Astrocyte (in vitro differentiated cells and primary cell): Measurements from ENCODE around the gene NINJ1. TPM values are rescaled to one million over a fixed set of nuclear protein-coding genes. Genes with fewer than 3 reads are reported as not detected.
"Not testable (repeated sequence)": the region's sequence is repeated elsewhere in the genome, so short reads cannot be mapped to it uniquely, and the experiment has no call there.

Experiments used
- DNase-seq: peaks from one replicate; pipeline ENCODE4 v3.0.0-alpha.2; 2010; ENCODE audit warnings: low read depth
- FAIRE-seq: peaks from 2 replicates; lab custom pipeline; 2011; peaks lifted over from hg19 to GRCh38; lab: Jason Lieb, UNC
- H2AFZ ChIP-seq: 2 replicates; pipeline ENCODE4 v1.6.0; 2012; ENCODE audit warnings: low read depth, low read length, inconsistent platforms
- H3K27ac ChIP-seq: 2 replicates; pipeline ENCODE4 v1.5.1; 2011; ENCODE audit warnings: low read depth, low read length, inconsistent platforms
- H3K27me3 ChIP-seq: 2 replicates; pipeline ENCODE4 v1.6.0; 2011; ENCODE audit warnings: low read length, inconsistent platforms; ENCODE audit not compliant: insufficient read depth
- H3K36me3 ChIP-seq: 2 replicates; pipeline ENCODE4 v1.5.1; 2011; ENCODE audit warnings: low read length, inconsistent platforms; ENCODE audit not compliant: insufficient read depth
- H3K4me1 ChIP-seq: 2 replicates; pipeline ENCODE4 v1.5.1; 2011; ENCODE audit warnings: low read length, inconsistent platforms; ENCODE audit not compliant: insufficient read depth
- H3K4me2 ChIP-seq: 2 replicates; pipeline ENCODE4 v1.6.0; 2012; ENCODE audit warnings: low read length, inconsistent platforms
- H3K4me3 ChIP-seq: 2 replicates; pipeline ENCODE4 v1.5.1; 2011; ENCODE audit warnings: low read depth, mild to moderate bottlenecking, low read length, inconsistent platforms; ENCODE audit not compliant: insufficient read depth
- H3K79me2 ChIP-seq: 2 replicates; pipeline ENCODE4 v1.6.0; 2012; ENCODE audit warnings: mild to moderate bottlenecking, low read length, inconsistent platforms; ENCODE audit not compliant: insufficient read depth
- H3K9ac ChIP-seq: 2 replicates; pipeline ENCODE4 v1.6.0; 2012; ENCODE audit warnings: mild to moderate bottlenecking, low read length, inconsistent platforms
- H3K9me3 ChIP-seq: 2 replicates; pipeline ENCODE4 v1.5.1; 2012; ENCODE audit warnings: low read depth, mild to moderate bottlenecking, low read length, inconsistent platforms; ENCODE audit not compliant: insufficient read depth
- H4K20me1 ChIP-seq: 2 replicates; pipeline ENCODE4 v1.6.0; 2012; ENCODE audit warnings: low read length, inconsistent platforms; ENCODE audit not compliant: insufficient read depth
- H3K27ac Mint-ChIP-seq: one replicate; pipeline ENCODE4 v1.8.0; 2021; ENCODE audit warnings: mild to moderate bottlenecking, mixed read lengths; ENCODE audit not compliant: unreplicated experiment
- H3K27me3 Mint-ChIP-seq: one replicate; pipeline ENCODE4 v1.8.0; 2021; ENCODE audit warnings: low read depth, mixed read lengths; ENCODE audit not compliant: unreplicated experiment
- H3K36me3 Mint-ChIP-seq: one replicate; pipeline ENCODE4 v1.8.0; 2021; ENCODE audit warnings: low read depth, mixed read lengths; ENCODE audit not compliant: unreplicated experiment
- H3K4me1 Mint-ChIP-seq: one replicate; pipeline ENCODE4 v1.8.0; 2021; ENCODE audit warnings: low read depth, mixed read lengths; ENCODE audit not compliant: unreplicated experiment
- H3K4me3 Mint-ChIP-seq: one replicate; pipeline ENCODE4 v1.8.0; 2021; ENCODE audit warnings: mild to moderate bottlenecking, moderate library complexity, mixed read lengths; ENCODE audit not compliant: unreplicated experiment
- H3K9me3 Mint-ChIP-seq: one replicate; pipeline ENCODE4 v1.8.0; 2021; ENCODE audit warnings: mild to moderate bottlenecking, mixed read lengths; ENCODE audit not compliant: unreplicated experiment
- CTCF ChIP-seq: IDR thresholded peaks from 2 replicates; pipeline ENCODE4 v1.5.1; 2011; ENCODE audit warnings: low read depth, mild to moderate bottlenecking, inconsistent platforms, low read length, moderate library complexity; ENCODE audit not compliant: insufficient read depth
- EZH2 ChIP-seq: IDR thresholded peaks from 2 replicates; pipeline ENCODE4 v1.6.1; 2012; ENCODE audit warnings: mild to moderate bottlenecking, low read length, inconsistent platforms; ENCODE audit not compliant: insufficient read depth
- total RNA-seq: library from RNA; stranded (reverse); gene quantifications from 2 replicates; pipeline ENCODE4 v1.2.1, GENCODE V29; 2021

Gene NINJ1
- total RNA-seq, 1 donor from 2014 or later, result 28.3 TPM

GRCh38 chr9:93107151-93107824 is 26.8 kb downstream of the NINJ1 start:
- Histone ChIP-seq H2AFZ (no peak overlapping the region), H3K36me3 (no peaks in the 10 kb centered on the region), H3K27ac (no peak overlapping the region), H3K27me3 (no peaks in the 10 kb centered on the region), H4K20me1 (peaks cover 72% of the 10 kb centered on the region), H3K4me1 (peaks cover 8% of the 10 kb centered on the region), H3K4me3 (no peak overlapping the region), H3K79me2 (peaks cover 50% of the 10 kb centered on the region), H3K9me3 (no peaks in the 10 kb centered on the region), H3K4me2 (no peak overlapping the region), H3K9ac (no peak overlapping the region)
- Mint-ChIP-seq H3K27me3 (no peaks in the 10 kb centered on the region), H3K4me1 (no peaks in the 10 kb centered on the region), H3K4me3 (no peak overlapping the region), H3K9me3 (no peaks in the 10 kb centered on the region), H3K27ac (no peak overlapping the region), H3K36me3 (peaks cover 17% of the 10 kb centered on the region)
- FAIRE-seq (no peak), DNase-seq (no peak)
- no peak for TF ChIP-seq CTCF
- TF ChIP-seq EZH2, result no peak

GRCh38 chr9:93105620-93106019 is 28.4 kb downstream of the NINJ1 start:
- Histone ChIP-seq H2AFZ (no peak overlapping the region), H3K4me3 (no peak overlapping the region), H3K4me1 (no peaks in the 10 kb centered on the region), H3K79me2 (peaks cover 66% of the 10 kb centered on the region), H3K9me3 (no peaks in the 10 kb centered on the region), H3K36me3 (no peaks in the 10 kb centered on the region), H3K27me3 (no peaks in the 10 kb centered on the region), H3K9ac (no peak overlapping the region), H4K20me1 (peaks cover 62% of the 10 kb centered on the region), H3K4me2 (no peak overlapping the region), H3K27ac (no peak overlapping the region)
- H3K4me1 Mint-ChIP-seq, result no peaks in the 10 kb centered on the region
- TF ChIP-seq EZH2 (no peak), CTCF (no peak)
- no peak for FAIRE-seq
- DNase-seq, result no peak
- no peak overlapping the region for H3K27ac Mint-ChIP-seq
- no peaks in the 10 kb centered on the region for H3K27me3 Mint-ChIP-seq
- H3K9me3 Mint-ChIP-seq, result no peaks in the 10 kb centered on the region
- H3K36me3 Mint-ChIP-seq, result peaks cover 13% of the 10 kb centered on the region
- H3K4me3 Mint-ChIP-seq, result no peak overlapping the region

GRCh38 chr9:93101086-93101485 is 33.0 kb downstream of the NINJ1 start:
- peaks cover 25% of the 10 kb centered on the region for H3K4me1 ChIP-seq
- not testable (repeated sequence) for H3K27ac Mint-ChIP-seq, H2AFZ ChIP-seq, FAIRE-seq, H3K27me3 Mint-ChIP-seq, H3K36me3 ChIP-seq, H3K4me2 ChIP-seq, H3K27ac ChIP-seq, H3K9me3 Mint-ChIP-seq, H3K4me3 Mint-ChIP-seq, H3K27me3 ChIP-seq, H3K9ac ChIP-seq, H3K4me3 ChIP-seq, DNase-seq, H3K36me3 Mint-ChIP-seq, H3K9me3 ChIP-seq
- H3K79me2 ChIP-seq, result peaks cover 92% of the 10 kb centered on the region
- H3K4me1 Mint-ChIP-seq, result peaks cover 11% of the 10 kb centered on the region
- peaks cover 60% of the 10 kb centered on the region for H4K20me1 ChIP-seq
